T follicular helper cell (primary cell): ENCODE results near the gene GNB2.
A peak's percentile ranks its signal among the peaks of the same experiment; 100 is the strongest.
"Not testable (repeated sequence)": the region's sequence is repeated elsewhere in the genome, so short reads cannot be mapped to it uniquely, and the experiment has no call there.

Source experiments
- DNase-seq: peaks from one replicate; pipeline ENCODE4 v3.0.0-alpha.2; 2020; ENCODE audit warnings: low read depth

Gene GNB2

DNA sequence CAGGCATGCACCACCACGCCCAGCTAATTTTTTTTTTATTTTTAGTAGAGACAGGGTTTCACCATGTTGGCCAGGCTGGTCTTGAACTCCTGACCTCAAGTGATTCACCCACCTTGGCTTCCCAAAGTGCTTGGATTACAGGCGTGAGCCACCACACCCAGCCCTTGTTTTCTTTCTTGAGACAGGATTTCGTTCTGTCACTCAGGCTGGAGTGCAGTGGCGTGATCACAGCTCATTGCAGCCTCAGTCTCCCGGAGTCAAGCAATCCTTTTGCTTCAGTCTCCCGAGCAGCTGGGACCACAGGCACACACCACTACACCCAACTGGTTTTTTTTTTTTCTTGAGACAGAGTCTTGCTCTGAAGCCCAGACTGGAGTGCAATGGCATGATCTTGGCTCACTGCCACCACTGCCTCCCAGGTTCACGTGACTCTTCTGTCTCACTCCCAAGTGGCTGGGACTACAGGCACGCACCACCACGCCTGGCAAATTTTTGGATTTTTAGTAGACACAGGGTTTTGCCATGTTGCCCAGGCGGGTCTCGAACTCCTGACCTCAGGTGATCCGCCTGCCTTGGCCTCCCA lies 11.3 kb upstream of the GNB2 start:
- not testable (repeated sequence) for DNase-seq

DNA sequence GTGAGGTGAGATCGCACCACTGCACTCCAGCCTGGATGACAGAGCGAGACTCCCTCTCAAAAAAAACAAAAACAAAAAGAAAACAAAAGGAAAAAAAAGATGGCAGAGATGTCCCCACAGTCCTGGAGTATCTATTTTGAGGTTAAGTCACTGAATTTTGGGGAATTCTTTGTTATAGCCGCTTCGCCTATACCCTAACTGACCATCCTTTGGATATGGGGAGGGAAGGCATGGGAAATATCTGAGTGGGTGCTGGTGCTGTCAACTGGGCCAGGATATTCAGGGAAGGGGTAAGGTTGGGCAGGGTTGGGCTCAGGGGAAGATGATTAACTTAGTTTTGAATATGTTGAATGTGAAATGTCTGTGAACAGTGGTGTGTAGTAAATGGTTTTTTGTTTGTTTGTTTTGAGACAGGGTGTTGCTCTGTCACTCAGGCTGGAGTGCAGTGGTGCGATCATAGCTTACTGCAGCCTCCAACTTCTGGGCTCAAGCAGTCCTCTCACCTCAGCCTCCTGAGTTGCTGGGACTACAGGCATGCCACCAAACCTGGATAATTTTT lies 8.3 kb upstream of the GNB2 start:
- no peak for DNase-seq

DNA sequence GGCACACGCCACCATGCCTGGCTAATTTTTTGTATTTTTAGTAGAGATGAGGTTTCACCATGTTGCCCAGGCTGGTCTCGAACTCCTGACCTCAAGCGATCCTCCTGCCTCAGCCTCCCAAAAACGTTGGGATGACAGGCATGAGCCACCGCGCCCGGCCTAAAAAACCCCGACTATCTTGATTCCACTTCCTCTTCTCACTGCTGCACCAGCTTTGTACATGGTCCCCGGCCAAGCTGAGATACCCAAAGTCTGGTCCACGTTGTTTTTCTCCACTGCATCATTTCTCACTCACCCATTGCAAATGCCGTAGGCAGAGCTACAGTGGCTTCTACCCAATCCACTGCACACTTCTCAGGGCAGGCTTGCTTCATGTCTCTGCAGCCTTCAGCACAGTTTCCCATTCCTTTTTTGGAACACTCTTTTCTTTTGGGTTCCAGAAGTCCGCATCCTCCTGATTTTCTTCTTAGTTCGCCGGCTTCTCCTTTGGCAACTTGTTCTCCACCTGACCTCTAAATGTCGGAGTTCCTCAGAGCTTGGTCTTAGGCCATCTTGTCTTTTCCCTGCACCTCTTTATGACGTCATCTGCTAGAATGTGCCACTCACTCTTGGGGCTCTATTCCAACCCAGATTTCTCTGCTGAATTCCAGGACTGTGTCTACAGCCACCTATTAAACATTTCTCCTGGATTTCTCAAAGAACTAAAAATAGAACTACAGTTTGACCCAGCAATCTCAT lies 6.0 kb upstream of the GNB2 start:
- no peak for DNase-seq

DNA sequence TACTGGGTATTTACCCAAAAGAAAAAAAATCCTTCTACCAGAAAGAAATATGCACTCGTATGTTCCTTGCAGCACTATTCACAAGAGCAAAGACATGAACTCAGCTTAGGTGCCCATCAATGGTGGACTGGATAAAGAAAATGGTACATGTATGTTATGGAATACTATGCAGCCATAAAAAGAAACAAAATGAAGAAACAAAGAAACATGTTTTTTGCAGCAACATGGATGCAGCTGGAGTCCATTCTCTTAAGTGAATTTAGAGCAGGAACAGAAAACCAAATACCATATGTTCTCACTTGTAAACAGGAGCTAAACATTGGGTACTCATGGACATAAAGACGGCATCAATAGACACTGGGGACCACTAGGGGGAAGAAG lies 5.5 kb upstream of the GNB2 start:
- DNase-seq = no peak

DNA sequence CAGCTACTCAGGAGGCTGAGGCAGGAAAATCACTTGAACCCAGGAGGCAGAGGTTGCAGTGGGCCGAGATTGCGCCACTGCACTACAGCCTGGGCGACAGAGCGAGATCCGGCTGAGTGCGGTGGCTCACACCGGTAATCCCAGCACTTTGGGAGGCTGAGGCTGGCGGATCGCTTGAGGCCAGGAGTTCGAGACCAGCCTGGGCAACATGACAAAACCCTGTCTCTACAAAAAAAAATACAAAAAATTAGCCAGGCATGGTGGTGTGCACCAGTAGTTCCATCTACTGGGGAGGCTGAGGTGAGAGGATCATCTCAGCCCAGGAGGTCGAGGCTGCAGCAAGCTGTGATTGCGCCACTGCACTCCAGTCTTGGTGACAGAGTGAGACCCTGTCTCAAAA lies 4.4 kb upstream of the GNB2 start:
- not testable (repeated sequence) for DNase-seq

- DNase-seq = no peak
Observed at GRCh38 chr7:100670074-100670473, 3.5 kb upstream of the GNB2 start.

DNA sequence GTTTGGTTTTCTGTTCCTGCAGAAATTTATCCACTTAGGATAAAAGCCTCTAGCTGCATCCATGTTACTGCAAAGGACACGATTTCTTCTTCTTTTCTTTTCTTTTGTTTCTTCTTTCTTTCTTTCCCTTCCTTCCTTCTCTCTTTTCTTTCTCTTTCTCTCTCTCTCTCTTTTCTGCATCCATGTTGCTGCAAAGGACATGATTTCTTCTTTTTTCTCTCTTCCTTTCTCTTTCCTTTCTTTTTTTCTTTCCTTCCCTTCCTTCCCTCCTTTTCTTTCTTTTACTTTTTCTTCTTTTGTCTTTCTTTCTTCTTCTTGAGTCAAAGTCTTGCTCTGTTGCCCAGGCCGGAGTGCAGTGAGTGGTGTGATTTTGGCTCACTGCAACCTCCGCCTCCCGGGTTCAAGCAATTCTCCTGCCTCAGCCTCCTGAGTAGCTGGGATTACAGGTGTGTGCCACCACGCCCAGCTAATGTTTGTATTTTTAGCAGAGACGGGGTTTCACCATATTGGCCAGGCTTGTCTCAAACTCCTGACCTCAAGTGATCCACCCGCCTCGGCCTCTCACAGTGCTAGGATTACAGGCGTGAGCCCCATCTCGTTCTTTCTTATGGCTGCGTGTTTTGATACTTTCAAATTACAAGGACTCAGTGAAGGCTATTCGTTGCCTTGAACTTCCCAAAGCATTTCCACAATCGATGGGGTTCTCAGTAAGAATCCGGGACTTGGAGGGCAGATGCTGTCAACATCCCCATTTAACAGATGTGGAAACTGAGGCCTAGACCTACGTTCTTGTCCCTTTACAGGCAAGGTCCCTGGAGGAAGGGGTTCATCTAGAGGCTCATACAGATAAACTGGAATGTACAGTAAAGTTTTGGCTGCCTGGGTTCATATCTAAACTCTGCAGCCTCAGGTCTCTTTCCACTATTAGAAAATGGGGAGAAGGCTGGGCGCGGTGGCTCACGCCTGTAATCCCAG lies 1.9 kb upstream of the GNB2 start:
- no peak for DNase-seq

DNA sequence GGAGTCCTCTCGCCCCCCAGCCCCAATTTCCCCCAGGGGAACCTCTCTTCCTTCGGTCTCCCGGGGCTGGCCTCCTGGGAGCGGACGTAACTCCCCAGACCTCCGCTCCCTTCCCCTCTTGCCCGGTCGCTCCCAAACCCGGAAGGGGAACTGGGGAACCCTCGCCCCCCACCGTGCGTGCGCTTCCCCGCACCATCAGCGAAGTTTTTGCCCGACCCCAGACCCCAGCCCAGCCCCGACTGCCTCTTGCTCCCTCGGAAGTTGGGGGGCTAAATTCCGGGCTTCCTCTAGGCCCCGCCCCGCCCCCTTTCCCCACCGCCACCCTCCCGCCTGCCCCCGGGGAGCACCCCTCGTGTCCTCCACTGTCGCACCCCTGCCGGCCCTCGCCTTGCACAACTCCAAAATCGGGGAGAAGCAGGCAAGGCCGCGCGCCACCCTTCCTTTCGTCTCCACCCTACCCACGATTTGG lies 436 bp downstream of the GNB2 start:
- DNase-seq = no peak

DNA sequence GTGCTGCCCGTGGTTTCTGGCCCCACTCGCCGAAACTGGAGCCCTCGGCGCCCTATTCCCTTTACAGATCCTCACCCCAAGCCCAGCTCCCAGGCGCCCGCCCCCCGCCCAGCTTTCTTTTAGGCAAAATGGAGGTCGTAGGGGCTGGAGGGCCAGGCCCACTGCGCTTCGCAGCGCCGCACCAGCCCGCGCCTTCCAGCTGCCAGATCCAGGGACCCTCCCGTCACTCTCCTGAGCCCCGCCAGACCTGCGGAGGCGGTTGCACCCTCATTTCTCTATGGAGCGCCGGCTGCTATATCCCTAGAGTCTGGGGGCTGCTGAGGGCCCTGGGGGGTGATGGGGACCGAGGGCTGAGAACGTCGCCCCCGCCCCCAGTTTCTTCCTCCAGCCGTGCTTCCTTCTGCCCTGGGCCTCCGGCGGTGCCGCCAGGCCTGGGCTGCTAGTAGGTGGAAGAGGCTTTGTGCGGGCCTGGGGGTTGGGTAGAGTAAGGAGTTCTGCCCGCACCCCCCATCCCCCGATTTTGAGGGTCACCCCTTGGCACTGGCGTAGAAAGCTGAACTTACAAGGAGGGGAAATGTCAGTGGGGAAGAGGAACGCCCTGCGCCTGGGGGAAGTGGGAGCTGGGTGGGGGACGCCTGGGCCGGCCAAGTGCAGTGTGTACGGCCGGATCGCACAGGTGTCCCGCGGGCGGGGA lies 1.0 kb downstream of the GNB2 start:
- no peak for DNase-seq

DNA sequence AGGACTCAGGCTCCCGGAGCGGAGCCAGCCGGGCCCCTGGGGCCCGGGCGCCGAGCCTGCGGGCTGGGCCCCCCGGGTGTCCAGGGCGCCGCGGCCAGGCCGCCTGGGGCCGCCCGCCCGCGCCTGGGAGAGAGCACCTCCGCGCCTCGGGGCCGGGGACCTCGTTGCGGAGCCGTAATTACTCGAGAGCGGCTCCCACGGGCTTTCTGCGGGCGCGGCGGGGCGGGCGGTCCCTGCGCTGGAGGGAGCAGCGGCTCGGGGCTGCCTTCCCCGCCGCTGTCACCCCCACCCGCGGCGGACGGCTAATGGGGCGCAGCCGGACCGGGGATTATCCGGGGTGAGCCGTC lies 1.5 kb downstream of the GNB2 start:
- no peak for DNase-seq

GRCh38 chr7:100675581-100676350 lies 2.2 kb downstream of the GNB2 start:
- DNase-seq = peak; percentile 91

DNA sequence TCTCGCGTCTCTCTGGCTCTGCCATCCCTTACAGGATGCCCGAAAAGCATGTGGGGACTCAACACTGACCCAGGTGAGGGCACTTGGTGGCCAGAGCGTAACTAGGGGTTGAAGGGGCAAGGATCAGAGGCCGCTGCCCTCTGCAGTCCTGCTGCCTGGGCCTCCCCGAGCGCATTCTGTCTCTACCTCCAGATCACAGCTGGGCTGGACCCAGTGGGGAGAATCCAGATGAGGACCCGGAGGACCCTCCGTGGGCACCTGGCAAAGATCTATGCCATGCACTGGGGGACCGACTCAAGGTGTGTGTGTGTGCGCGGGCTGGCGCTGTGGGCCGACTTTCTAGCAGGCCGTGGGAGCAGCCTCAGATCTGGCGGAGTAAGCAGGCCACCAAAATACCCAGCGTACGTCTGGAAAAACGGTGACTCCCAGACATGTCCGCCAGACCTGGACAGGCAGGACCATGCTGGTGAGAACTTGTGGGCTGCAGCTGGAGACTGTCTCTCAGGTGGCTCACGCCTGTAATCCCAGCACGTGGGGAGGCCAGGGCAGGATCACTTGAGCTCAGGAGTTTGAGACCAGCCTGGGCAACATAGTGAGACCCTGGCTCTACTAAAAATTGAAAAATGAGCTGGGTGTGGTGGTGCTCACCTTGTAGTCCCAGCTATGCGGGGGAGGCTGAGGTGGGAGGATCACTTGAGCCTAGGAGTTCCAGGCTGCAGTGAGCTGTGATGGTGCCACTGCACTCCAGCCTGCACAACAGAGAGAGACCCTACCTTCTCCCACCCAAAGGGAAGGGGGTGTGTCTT lies 3.2 kb downstream of the GNB2 start:
- no peak for DNase-seq

GRCh38 chr7:100677308-100678267 lies 4.0 kb downstream of the GNB2 start:
- DNase-seq = no peak

GRCh38 chr7:100678291-100678984 lies 4.9 kb downstream of the GNB2 start:
- no peak for DNase-seq

DNA sequence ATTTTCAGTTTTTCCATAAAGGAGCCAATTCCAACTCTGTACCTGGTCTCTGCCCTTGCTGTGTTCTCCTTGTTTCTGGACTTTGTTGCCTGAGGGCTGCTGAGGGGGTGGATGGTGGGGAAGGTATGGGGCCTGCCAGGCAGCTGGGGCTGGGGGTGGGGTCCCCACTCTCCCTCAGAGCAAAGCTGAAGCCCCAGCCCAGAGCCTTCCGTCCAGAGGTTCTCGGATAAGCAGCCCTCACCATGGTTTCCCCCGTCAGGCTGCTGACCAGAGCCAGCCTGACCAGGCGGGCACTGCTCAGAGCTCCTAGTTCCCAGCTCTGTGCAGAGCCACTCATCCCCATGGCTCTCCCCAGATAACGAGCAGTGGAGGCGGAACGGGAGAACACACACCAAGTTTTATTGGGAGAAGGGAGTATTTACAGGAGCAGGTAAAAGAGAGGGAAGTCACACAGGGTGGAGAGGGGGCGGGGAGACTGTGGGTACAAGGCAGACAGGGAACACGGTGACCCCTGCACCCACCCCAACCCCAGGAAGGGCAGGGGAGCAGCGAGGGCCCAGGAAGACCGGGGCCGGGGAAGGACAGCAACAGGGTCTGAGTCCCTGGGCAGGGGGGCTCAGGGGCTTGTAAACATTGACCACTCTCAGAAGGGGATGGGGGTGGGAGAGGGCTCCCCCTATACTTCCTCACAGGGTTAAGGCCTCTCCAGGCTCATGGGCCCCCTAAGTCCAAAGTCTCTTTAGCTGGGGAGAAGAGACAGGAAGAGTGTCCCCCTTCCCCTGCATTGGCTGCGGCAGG lies 5.8 kb downstream of the GNB2 start:
- DNase-seq = no peak

GRCh38 chr7:100679927-100680575 lies 6.5 kb downstream of the GNB2 start:
- no peak for DNase-seq
